Measurements from ENCODE around the gene ENPP3. TPM values are rescaled to one million over a fixed set of nuclear protein-coding genes. Genes with fewer than 3 reads are reported as not detected.

Gene ENPP3
- total and polyA plus RNA-seq, 10 of the 15 experiments (the other 5 are each of a cell fraction or from before 2014, with no cell fraction given), result 0.01 TPM; not detected in 9

DNA sequence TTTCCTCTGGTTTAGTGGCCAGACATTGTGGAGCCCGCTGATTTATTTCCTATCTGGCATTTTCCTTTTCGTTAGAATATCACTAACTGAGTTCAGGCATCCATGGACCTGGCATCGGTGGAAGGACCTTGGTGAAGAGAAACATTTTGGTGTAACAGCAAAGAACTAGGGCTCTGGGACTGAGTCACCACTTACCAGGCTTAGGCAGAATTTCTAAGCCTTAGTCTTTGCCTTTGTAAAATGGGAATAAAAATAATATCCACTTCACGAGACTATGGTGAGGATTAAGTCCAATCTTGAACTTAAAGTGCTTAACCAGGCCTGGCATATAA, 128.7 kb downstream of the ENPP3 start (continued):
- TF ChIP-seq, protein P1, sequence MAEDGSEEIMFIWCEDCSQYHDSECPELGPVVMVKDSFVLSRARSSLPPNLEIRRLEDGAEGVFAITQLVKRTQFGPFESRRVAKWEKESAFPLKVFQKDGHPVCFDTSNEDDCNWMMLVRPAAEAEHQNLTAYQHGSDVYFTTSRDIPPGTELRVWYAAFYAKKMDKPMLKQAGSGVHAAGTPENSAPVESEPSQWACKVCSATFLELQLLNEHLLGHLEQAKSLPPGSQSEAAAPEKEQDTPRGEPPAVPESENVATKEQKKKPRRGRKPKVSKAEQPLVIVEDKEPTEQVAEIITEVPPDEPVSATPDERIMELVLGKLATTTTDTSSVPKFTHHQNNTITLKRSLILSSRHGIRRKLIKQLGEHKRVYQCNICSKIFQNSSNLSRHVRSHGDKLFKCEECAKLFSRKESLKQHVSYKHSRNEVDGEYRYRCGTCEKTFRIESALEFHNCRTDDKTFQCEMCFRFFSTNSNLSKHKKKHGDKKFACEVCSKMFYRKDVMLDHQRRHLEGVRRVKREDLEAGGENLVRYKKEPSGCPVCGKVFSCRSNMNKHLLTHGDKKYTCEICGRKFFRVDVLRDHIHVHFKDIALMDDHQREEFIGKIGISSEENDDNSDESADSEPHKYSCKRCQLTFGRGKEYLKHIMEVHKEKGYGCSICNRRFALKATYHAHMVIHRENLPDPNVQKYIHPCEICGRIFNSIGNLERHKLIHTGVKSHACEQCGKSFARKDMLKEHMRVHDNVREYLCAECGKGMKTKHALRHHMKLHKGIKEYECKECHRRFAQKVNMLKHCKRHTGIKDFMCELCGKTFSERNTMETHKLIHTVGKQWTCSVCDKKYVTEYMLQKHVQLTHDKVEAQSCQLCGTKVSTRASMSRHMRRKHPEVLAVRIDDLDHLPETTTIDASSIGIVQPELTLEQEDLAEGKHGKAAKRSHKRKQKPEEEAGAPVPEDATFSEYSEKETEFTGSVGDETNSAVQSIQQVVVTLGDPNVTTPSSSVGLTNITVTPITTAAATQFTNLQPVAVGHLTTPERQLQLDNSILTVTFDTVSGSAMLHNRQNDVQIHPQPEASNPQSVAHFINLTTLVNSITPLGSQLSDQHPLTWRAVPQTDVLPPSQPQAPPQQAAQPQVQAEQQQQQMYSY (CRISPR knock-in tag; IDR thresholded peaks at IDR 0.05), result no peak
- TF ChIP-seq, protein P2, sequence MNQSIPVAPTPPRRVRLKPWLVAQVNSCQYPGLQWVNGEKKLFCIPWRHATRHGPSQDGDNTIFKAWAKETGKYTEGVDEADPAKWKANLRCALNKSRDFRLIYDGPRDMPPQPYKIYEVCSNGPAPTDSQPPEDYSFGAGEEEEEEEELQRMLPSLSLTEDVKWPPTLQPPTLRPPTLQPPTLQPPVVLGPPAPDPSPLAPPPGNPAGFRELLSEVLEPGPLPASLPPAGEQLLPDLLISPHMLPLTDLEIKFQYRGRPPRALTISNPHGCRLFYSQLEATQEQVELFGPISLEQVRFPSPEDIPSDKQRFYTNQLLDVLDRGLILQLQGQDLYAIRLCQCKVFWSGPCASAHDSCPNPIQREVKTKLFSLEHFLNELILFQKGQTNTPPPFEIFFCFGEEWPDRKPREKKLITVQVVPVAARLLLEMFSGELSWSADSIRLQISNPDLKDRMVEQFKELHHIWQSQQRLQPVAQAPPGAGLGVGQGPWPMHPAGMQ (IDR thresholded peaks at IDR 0.05; ENCODE audit: borderline replicate concordance), result no peak
- TF ChIP-seq, protein P3, sequence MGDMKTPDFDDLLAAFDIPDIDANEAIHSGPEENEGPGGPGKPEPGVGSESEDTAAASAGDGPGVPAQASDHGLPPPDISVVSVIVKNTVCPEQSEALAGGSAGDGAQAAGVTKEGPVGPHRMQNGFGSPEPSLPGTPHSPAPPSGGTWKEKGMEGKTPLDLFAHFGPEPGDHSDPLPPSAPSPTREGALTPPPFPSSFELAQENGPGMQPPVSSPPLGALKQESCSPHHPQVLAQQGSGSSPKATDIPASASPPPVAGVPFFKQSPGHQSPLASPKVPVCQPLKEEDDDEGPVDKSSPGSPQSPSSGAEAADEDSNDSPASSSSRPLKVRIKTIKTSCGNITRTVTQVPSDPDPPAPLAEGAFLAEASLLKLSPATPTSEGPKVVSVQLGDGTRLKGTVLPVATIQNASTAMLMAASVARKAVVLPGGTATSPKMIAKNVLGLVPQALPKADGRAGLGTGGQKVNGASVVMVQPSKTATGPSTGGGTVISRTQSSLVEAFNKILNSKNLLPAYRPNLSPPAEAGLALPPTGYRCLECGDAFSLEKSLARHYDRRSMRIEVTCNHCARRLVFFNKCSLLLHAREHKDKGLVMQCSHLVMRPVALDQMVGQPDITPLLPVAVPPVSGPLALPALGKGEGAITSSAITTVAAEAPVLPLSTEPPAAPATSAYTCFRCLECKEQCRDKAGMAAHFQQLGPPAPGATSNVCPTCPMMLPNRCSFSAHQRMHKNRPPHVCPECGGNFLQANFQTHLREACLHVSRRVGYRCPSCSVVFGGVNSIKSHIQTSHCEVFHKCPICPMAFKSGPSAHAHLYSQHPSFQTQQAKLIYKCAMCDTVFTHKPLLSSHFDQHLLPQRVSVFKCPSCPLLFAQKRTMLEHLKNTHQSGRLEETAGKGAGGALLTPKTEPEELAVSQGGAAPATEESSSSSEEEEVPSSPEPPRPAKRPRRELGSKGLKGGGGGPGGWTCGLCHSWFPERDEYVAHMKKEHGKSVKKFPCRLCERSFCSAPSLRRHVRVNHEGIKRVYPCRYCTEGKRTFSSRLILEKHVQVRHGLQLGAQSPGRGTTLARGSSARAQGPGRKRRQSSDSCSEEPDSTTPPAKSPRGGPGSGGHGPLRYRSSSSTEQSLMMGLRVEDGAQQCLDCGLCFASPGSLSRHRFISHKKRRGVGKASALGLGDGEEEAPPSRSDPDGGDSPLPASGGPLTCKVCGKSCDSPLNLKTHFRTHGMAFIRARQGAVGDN (IDR thresholded peaks at IDR 0.05), result no peak
- TF ChIP-seq CREM (IDR thresholded peaks at IDR 0.05; ENCODE audit: low read depth), result no peak

Measured in GM12878 (cell line).